ENCODE measurements around the gene POMGNT1.

Gene POMGNT1

GRCh38 chr1:46181343-46182260, 16.6 kb downstream of the POMGNT1 start:
- DNase-seq: no peak

GRCh38 chr1:46180082-46180616, 18.1 kb downstream of the POMGNT1 start:
- DNase-seq: no peak

- DNase-seq: peak; percentile 54
Observed at GRCh38 chr1:46179138-46180081, 18.8 kb downstream of the POMGNT1 start.

GRCh38 chr1:46176211-46176865, 21.9 kb downstream of the POMGNT1 start, which contains the start of gene P3R3URF:
TSS of gene P3R3URF (minus strand) at chr1:46176488. CDS start at chr1:46176471, 17 bp downstream.
- no peak for DNase-seq

- DNase-seq: no peak
Observed at GRCh38 chr1:46175243-46175642, 23.0 kb downstream of the POMGNT1 start.

- no peak for DNase-seq
Observed at GRCh38 chr1:46174448-46175231, 23.6 kb downstream of the POMGNT1 start, which contains the start of gene TSPAN1. TSS of gene TSPAN1 (plus strand) at chr1:46175087. CDS start at chr1:46181108, 6,021 bp downstream.

GRCh38 chr1:46173361-46173856, 24.8 kb downstream of the POMGNT1 start:
- no peak for DNase-seq

- DNase-seq: no peak
Observed at GRCh38 chr1:46172321-46172720, 25.9 kb downstream of the POMGNT1 start.

- DNase-seq: no peak
Observed at GRCh38 chr1:46171871-46172270, 26.4 kb downstream of the POMGNT1 start.

GRCh38 chr1:46171351-46171750, 26.9 kb downstream of the POMGNT1 start:
- no peak for DNase-seq

- no peak for DNase-seq
Observed at GRCh38 chr1:46169811-46170454, 28.3 kb downstream of the POMGNT1 start.

GRCh38 chr1:46168477-46168876, 29.8 kb downstream of the POMGNT1 start:
- DNase-seq: no peak

- peak; percentile 52 for DNase-seq
Observed at GRCh38 chr1:46166521-46167462, 31.4 kb downstream of the POMGNT1 start.

- DNase-seq: no peak
Observed at GRCh38 chr1:46160212-46160611, 38.0 kb downstream of the POMGNT1 start.

- no peak for DNase-seq
Observed at GRCh38 chr1:46159516-46159915, 38.7 kb downstream of the POMGNT1 start.

GRCh38 chr1:46158312-46159281, 39.6 kb downstream of the POMGNT1 start:
- no peak for DNase-seq

GRCh38 chr1:46157916-46158311, 40.3 kb downstream of the POMGNT1 start:
- no peak for DNase-seq

- no peak for DNase-seq
Observed at GRCh38 chr1:46153732-46154131, 44.5 kb downstream of the POMGNT1 start.

Measured in stimulated activated CD4-positive, alpha-beta T cell treated with anti-CD3 and anti-CD28 coated beads, Interleukin-4, amount 100 ng/mL, for 1 hour (primary cell).